ENCODE results near the gene PUS7L. TPM values are rescaled to one million over a fixed set of nuclear protein-coding genes. Genes with fewer than 3 reads are reported as not detected.
"Not testable (repeated sequence)": the region's sequence is repeated elsewhere in the genome, so short reads cannot be mapped to it uniquely, and the experiment has no call there.

The PUS7L gene
- total RNA-seq, 2 experiments from 2014 or later = 16.8 to 19.8 TPM

- CTCF ChIA-PET = interaction anchor here (0.8 to 2.7 kb wide), 5 partner anchors 14 to 159 kb away, joined by 3 to 34 read pairs (median 3); no protein-coding TSS in a partner anchor
- Mint-ChIP-seq H3K4me1 (ENCODE audit: low read depth) (no peaks in the 10 kb centered on the region), H3K36me3 (ENCODE audit: low read depth) (peaks cover 26% of the 10 kb centered on the region), H3K27me3 (ENCODE audit: low read depth) (no peaks in the 10 kb centered on the region), H3K9me3 (ENCODE audit: insufficient read depth) (no peaks in the 10 kb centered on the region), H3K4me3 (no peak overlapping the region), H3K27ac (no peak overlapping the region)
- no peak for DNase-seq
- peak; percentile 58 for ATAC-seq
- POLR2A ChIA-PET = interaction anchor here (1.1 to 1.6 kb wide), 2 partner anchors 8 to 29 kb away, joined by 3 to 6 read pairs; partner anchors contain the start of gene TWF1
Observed at GRCh38 chr12:43776498-43776897, 17.9 kb upstream of the PUS7L start.

- Mint-ChIP-seq H3K27me3 (ENCODE audit: low read depth) (no peaks in the 10 kb centered on the region), H3K4me3 (no peak overlapping the region), H3K4me1 (ENCODE audit: low read depth) (peaks cover 22% of the 10 kb centered on the region), H3K27ac (no peak overlapping the region), H3K36me3 (ENCODE audit: low read depth) (peaks cover 51% of the 10 kb centered on the region), H3K9me3 (ENCODE audit: insufficient read depth) (no peaks in the 10 kb centered on the region)
- no peak for DNase-seq
- ATAC-seq = no peak
- ChIA-PET CTCF (no interaction called here), POLR2A (interaction anchor here (0.6 kb wide), 1 partner anchor 13 kb away, joined by 3 read pairs; no protein-coding TSS in a partner anchor)
Observed at GRCh38 chr12:43766291-43766690, 7.7 kb upstream of the PUS7L start.

GRCh38 chr12:43764528-43764927, 5.9 kb upstream of the PUS7L start:
- Mint-ChIP-seq H3K9me3 (ENCODE audit: insufficient read depth) (no peaks in the 10 kb centered on the region), H3K27ac (no peak overlapping the region), H3K27me3 (ENCODE audit: low read depth) (no peaks in the 10 kb centered on the region), H3K4me1 (ENCODE audit: low read depth) (peaks cover 31% of the 10 kb centered on the region), H3K4me3 (no peak overlapping the region), H3K36me3 (ENCODE audit: low read depth) (peaks cover 46% of the 10 kb centered on the region)
- CTCF ChIA-PET = interaction anchor here (0.8 kb wide), 1 partner anchor 16 kb away, joined by 3 read pairs; no protein-coding TSS in a partner anchor
- ATAC-seq = no peak
- POLR2A ChIA-PET = no interaction called here
- DNase-seq = no peak

GRCh38 chr12:43763769-43764168, 5.2 kb upstream of the PUS7L start:
- no peaks in the 10 kb centered on the region for H3K9me3 Mint-ChIP-seq (ENCODE audit: insufficient read depth)
- ATAC-seq = no peak
- H3K4me1 Mint-ChIP-seq (ENCODE audit: low read depth) = peaks cover 33% of the 10 kb centered on the region
- ChIA-PET POLR2A (interaction anchor here (1.6 kb wide), 1 partner anchor 43 kb away, joined by 4 read pairs; the partner anchor contains the start of gene TWF1), CTCF (no interaction called here)
- no peaks in the 10 kb centered on the region for H3K27me3 Mint-ChIP-seq (ENCODE audit: low read depth)
- H3K4me3 Mint-ChIP-seq = no peak overlapping the region
- peaks cover 46% of the 10 kb centered on the region for H3K36me3 Mint-ChIP-seq (ENCODE audit: low read depth)
- DNase-seq = no peak
- H3K27ac Mint-ChIP-seq = no peak overlapping the region

GRCh38 chr12:43762596-43762995, 4.0 kb upstream of the PUS7L start:
- Mint-ChIP-seq H3K27me3 (ENCODE audit: low read depth) (no peaks in the 10 kb centered on the region), H3K9me3 (ENCODE audit: insufficient read depth) (no peaks in the 10 kb centered on the region), H3K4me3 (no peak overlapping the region), H3K4me1 (ENCODE audit: low read depth) (peaks cover 40% of the 10 kb centered on the region), H3K36me3 (ENCODE audit: low read depth) (peaks cover 39% of the 10 kb centered on the region), H3K27ac (no peak overlapping the region)
- no peak for ATAC-seq
- DNase-seq = no peak
- ChIA-PET POLR2A (interaction anchor here (1.6 kb wide), 1 partner anchor 44 kb away, joined by 4 read pairs; the partner anchor contains the start of gene TWF1), CTCF (interaction anchor here (0.6 to 1.5 kb wide), 4 partner anchors 10 to 121 kb away, joined by 3 to 6 read pairs (median 4); no protein-coding TSS in a partner anchor)

- no peaks in the 10 kb centered on the region for H3K27me3 Mint-ChIP-seq (ENCODE audit: low read depth)
- POLR2A ChIA-PET = interaction anchor here (3.0 kb wide), 1 partner anchor 45 kb away, joined by 42 read pairs; the partner anchor contains the start of gene TWF1
- peaks cover 48% of the 10 kb centered on the region for H3K4me1 Mint-ChIP-seq (ENCODE audit: low read depth)
- H3K36me3 Mint-ChIP-seq (ENCODE audit: low read depth) = peaks cover 44% of the 10 kb centered on the region
- no peak for ATAC-seq
- peak overlapping the region; percentile 22 for H3K27ac Mint-ChIP-seq
- no peak for DNase-seq
- H3K4me3 Mint-ChIP-seq = peak overlapping the region; percentile 46
- H3K9me3 Mint-ChIP-seq (ENCODE audit: insufficient read depth) = no peaks in the 10 kb centered on the region
- CTCF ChIA-PET = no interaction called here
Observed at GRCh38 chr12:43761500-43761899, 2.9 kb upstream of the PUS7L start.

- CTCF ChIA-PET = interaction anchor here (1.7 kb wide), 1 partner anchor 123 kb away, joined by 7 read pairs; no protein-coding TSS in a partner anchor
- Mint-ChIP-seq H3K4me1 (ENCODE audit: low read depth) (peaks cover 55% of the 10 kb centered on the region), H3K27me3 (ENCODE audit: low read depth) (no peaks in the 10 kb centered on the region), H3K4me3 (peak overlapping the region; percentile 97), H3K9me3 (ENCODE audit: insufficient read depth) (no peaks in the 10 kb centered on the region), H3K27ac (peak overlapping the region; percentile 99), H3K36me3 (ENCODE audit: low read depth) (peaks cover 51% of the 10 kb centered on the region)
- no peak for DNase-seq
- no peak for ATAC-seq
- POLR2A ChIA-PET = interaction anchor here (1.0 to 3.0 kb wide), 3 partner anchors 12 to 46 kb away, joined by 4 to 42 read pairs (median 4); partner anchors contain the start of gene TWF1
Observed at GRCh38 chr12:43760396-43760795, 1.8 kb upstream of the PUS7L start.

GRCh38 chr12:43758247-43758727, 303 bp downstream of the PUS7L start:
- DNase-seq (no peak), ATAC-seq (peak; percentile 20)
- peak overlapping the region; percentile 99 for H3K27ac Mint-ChIP-seq
- no peaks in the 10 kb centered on the region for H3K27me3 Mint-ChIP-seq (ENCODE audit: low read depth)
- no peaks in the 10 kb centered on the region for H3K9me3 Mint-ChIP-seq (ENCODE audit: insufficient read depth)
- ChIA-PET POLR2A (interaction anchor here (0.9 to 3.0 kb wide), 6 partner anchors 9 to 53 kb away, joined by 3 to 42 read pairs (median 8); partner anchors contain the start of gene TWF1), CTCF (interaction anchor here (1.2 to 2.0 kb wide), 3 partner anchors 8 to 48 kb away, joined by 3 to 26 read pairs (median 5); partner anchors contain the start of gene TWF1)
- peak overlapping the region; percentile 97 for H3K4me3 Mint-ChIP-seq
- peaks cover 53% of the 10 kb centered on the region for H3K36me3 Mint-ChIP-seq (ENCODE audit: low read depth)
- H3K4me1 Mint-ChIP-seq (ENCODE audit: low read depth) = peaks cover 61% of the 10 kb centered on the region

- H3K9me3 Mint-ChIP-seq (ENCODE audit: insufficient read depth) = peaks cover 4% of the 10 kb centered on the region
- peaks cover 52% of the 10 kb centered on the region for H3K36me3 Mint-ChIP-seq (ENCODE audit: low read depth)
- H3K4me1 Mint-ChIP-seq (ENCODE audit: low read depth) = peaks cover 41% of the 10 kb centered on the region
Observed at GRCh38 chr12:43754015-43754414, 4.6 kb downstream of the PUS7L start.

GRCh38 chr12:43751360-43751759, 7.2 kb downstream of the PUS7L start:
- Mint-ChIP-seq H3K4me1 (ENCODE audit: low read depth) (peaks cover 30% of the 10 kb centered on the region), H3K36me3 (ENCODE audit: low read depth) (peaks cover 53% of the 10 kb centered on the region)
- H3K27ac Mint-ChIP-seq; ATAC-seq; H3K4me3 Mint-ChIP-seq; POLR2A ChIA-PET; H3K27me3 Mint-ChIP-seq (ENCODE audit: low read depth); CTCF ChIA-PET; H3K9me3 Mint-ChIP-seq (ENCODE audit: insufficient read depth); DNase-seq: not testable (repeated sequence)

More at GRCh38 chr12:43754015-43754414, 4.6 kb downstream of the PUS7L start:
- POLR2A ChIA-PET = no interaction called here
- CTCF ChIA-PET = interaction anchor here (1.3 kb wide), 1 partner anchor 128 kb away, joined by 3 read pairs; no protein-coding TSS in a partner anchor
- Mint-ChIP-seq H3K27ac (no peak overlapping the region), H3K27me3 (ENCODE audit: low read depth) (no peaks in the 10 kb centered on the region), H3K4me3 (no peak overlapping the region)
- ATAC-seq (no peak), DNase-seq (no peak)

- ChIA-PET CTCF (interaction anchor here (1.2 kb wide), 1 partner anchor 8 kb away, joined by 5 read pairs; the partner anchor contains the start of genes IRAK4 and PUS7L), POLR2A (no interaction called here)
- no peak overlapping the region for H3K4me3 Mint-ChIP-seq
- H3K9me3 Mint-ChIP-seq (ENCODE audit: insufficient read depth) = peaks cover 4% of the 10 kb centered on the region
- peaks cover 28% of the 10 kb centered on the region for H3K4me1 Mint-ChIP-seq (ENCODE audit: low read depth)
- ATAC-seq (no peak), DNase-seq (no peak)
- H3K27ac Mint-ChIP-seq = no peak overlapping the region
- no peaks in the 10 kb centered on the region for H3K27me3 Mint-ChIP-seq (ENCODE audit: low read depth)
- H3K36me3 Mint-ChIP-seq (ENCODE audit: low read depth) = peaks cover 52% of the 10 kb centered on the region
Observed at GRCh38 chr12:43750814-43751213, 7.8 kb downstream of the PUS7L start.

- ChIA-PET CTCF (no interaction called here), POLR2A (interaction anchor here (1.6 kb wide), 1 partner anchor 10 kb away, joined by 6 read pairs; the partner anchor contains the start of genes IRAK4 and PUS7L)
- ATAC-seq (no peak), DNase-seq (no peak)
- Mint-ChIP-seq H3K4me3 (no peak overlapping the region), H3K27ac (no peak overlapping the region), H3K36me3 (ENCODE audit: low read depth) (peaks cover 48% of the 10 kb centered on the region), H3K9me3 (ENCODE audit: insufficient read depth) (peaks cover 4% of the 10 kb centered on the region), H3K27me3 (ENCODE audit: low read depth) (no peaks in the 10 kb centered on the region), H3K4me1 (ENCODE audit: low read depth) (peaks cover 16% of the 10 kb centered on the region)
Observed at GRCh38 chr12:43749016-43749415, 9.6 kb downstream of the PUS7L start.

Data from activated CD8-positive, alpha-beta T cell treated with anti-CD3 and anti-CD28 coated beads, Interleukin-2, amount 10 ng/mL, durations not matched to agents 7 days and 5 days (primary cell).